HG03175 (cell line): Measurements from ENCODE around the gene ARHGEF16.

Experiments
- ATAC-seq: cut with Tn5 transposase; IDR thresholded peaks from one replicate; pipeline ENCODE4 v1.9.1; 2021; ENCODE audit warnings: mild to moderate bottlenecking, moderate library complexity; ENCODE audit not compliant: unreplicated experiment

ARHGEF16 gene

DNA sequence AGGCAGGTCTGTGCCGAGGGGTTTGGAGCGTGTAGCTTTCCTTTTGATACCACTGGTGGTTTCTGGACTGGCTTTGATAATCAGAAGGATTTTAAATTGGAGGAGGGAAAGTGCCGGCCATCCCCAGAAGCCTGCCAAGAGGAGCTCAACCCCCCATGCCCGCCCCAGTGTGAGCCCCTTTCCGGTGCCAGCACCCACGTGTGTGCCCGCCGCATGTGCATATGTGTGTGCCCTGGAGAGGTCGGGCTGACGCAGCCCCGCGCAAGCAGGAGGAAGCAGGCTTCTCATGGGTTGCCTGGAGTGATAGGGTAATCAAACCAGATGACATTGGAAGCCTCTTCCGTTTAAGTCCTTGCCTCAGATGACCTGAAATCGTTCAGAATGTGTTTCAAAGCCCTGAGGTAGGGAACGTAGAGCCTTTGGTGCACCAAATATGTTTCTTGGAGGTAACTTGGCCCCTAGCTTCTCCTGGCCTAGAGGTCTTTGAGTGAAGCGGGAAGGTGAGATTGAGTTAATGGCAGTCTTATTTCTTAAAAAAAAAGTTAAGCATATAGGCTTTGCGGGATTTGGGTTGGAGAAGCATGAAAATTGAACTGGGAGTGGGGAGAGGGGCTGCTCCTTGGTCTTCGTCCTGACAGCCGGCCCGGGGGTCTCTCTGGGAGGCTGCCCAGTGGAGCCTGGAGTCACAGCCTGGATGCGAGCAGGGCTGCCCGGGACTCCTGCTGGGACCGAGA lies 34.1 kb upstream of the ARHGEF16 start:
- ATAC-seq, result no peak

- ATAC-seq, result no peak
Measured at GRCh38 chr1:3422638-3423037, 31.8 kb upstream of the ARHGEF16 start.

DNA sequence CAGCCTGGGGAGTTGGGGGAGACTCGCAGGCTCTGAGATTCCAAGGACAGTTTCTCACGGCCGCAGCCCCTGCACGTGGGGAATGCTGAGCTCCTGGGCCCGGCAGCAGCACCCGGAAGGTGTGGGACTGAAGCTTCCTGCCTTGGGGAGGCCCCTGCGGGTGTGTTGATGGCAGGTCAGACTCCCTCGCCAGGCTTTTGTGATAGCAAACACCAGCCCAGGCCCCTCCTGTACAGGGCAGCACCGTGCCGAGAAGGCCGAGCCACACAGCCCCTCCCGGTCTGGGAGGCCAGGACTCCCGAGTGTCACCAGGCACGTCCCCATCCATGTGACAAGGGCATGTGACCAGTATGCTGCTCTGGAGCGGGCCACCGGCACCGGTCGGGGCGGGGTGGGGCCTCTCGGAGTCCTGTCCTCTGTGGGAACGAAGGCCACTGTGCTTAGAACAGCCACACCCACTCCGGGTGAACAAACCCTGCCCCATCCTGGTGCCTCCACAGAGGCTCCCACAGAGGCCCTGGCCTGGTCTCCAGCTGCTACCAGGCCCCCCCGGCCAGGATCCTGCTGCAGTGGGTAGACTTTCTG lies 31.1 kb upstream of the ARHGEF16 start:
- no peak for ATAC-seq

- no peak for ATAC-seq
Measured at GRCh38 chr1:3423896-3424611, 30.4 kb upstream of the ARHGEF16 start.

DNA sequence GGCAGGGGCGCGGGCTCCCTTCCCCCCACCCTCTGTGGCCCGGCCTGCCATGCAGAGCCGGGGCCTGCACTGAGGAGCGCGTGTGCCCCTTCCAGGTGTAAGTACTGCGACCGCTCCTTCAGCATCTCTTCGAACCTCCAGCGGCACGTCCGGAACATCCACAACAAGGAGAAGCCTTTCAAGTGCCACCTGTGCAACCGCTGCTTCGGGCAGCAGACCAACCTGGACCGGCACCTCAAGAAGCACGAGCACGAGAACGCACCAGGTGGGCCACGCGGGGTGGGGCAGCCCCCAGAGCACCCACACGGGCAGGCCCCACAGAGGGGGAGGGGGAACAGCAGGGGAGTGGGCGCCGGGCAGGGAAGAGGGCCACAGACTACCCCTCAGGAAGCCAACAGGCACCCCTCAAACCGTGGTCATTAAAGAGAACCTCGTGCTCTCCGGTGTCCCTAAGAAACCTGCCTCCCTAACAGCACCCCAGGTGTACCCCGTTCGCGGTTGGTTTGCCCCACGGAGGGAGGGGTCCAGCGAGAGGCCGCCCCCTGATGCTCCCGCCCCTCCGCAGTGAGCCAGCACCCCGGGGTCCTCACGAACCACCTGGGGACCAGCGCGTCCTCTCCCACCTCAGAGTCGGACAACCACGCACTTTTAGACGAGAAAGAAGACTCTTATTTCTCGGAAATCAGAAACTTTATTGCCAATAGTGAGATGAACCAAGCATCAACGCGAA lies 28.8 kb upstream of the ARHGEF16 start:
- ATAC-seq, result no peak

- ATAC-seq, result no peak
Measured at GRCh38 chr1:3426956-3427535, 27.4 kb upstream of the ARHGEF16 start.

- ATAC-seq, result no peak
Measured at GRCh38 chr1:3427711-3428704, 26.5 kb upstream of the ARHGEF16 start.

DNA sequence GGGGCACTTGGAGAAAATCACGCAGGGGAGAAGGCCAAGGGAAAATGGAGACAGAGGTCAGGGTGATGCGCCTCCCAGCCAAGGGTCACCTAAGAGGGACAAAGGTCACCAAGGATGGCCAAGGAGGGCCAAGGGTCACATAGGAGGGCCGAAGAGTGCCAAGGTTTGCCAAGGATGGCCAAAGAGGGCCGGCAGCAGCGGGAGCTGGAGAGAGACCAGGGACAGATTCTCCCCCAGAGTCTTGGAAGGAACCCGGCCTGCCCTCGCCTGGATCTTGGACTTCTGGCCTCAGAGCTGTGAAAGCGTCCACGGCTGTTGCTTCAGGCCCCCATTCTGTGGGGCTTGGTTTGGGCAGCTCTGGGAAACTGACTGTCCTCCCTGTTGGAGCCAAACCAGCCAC lies 25.6 kb upstream of the ARHGEF16 start:
- ATAC-seq, result no peak

- ATAC-seq, result no peak
Measured at GRCh38 chr1:3429320-3429719, 25.1 kb upstream of the ARHGEF16 start.

DNA sequence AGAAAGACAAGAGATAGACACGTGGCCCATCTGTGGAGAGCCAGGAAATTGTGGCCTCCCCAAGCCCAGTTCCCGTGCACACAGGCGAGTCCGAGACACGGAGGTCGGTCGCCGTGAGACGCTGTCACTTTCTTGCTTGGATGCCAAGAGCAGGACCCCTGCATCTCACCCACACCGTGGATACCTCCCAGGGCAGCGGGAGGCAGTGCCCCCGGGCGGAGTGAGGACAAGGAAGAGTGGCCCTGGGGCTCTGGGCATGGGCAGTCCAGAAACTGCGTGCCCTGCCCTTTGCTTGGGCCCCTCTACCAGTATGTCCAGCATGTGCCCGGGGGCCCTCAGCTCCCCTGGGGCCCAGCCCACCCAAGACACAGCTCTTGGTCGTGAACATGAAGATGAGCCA lies 24.7 kb upstream of the ARHGEF16 start:
- no peak for ATAC-seq

DNA sequence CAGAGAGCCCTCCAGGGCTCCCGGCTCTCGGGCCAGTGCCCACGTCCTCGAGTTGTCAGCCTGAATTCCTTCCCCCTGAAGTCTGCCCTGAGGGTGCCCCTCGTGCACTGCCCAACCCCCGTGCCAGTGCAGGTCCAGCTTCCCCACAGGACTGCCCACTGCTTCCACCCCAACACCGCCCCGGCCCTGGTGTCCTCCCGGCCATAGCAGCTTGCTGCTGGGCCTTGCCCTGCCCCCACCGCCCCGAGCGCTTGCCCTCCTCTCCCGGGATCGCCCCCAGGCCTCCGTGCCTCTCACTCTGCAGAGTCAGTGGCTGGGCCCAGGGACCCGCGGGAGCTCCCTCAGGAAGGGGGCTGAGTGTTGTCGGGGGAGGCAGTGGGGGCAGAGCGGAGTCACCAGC lies 24.1 kb upstream of the ARHGEF16 start:
- no peak for ATAC-seq

- ATAC-seq, result no peak
Measured at GRCh38 chr1:3430820-3431219, 23.6 kb upstream of the ARHGEF16 start.

DNA sequence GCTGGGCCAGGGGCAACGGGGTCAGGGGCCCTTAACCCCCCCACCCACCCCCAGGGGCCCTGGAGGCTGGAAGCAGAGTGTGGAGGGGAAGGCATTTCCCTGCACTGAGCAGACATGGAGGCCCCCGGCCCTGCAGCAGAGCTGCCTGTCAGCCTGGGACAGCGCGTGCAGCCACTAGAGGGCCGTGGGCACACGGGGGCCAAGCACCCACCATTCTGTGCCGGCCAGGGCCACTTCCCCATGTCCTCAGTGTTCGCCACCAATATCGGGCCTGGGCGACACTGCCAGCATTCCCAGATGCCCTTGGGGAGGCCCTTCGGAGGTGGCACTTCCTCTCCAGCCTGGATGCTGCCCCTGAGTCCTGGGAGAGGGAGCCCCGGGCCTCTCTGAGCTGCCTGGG lies 23.2 kb upstream of the ARHGEF16 start:
- ATAC-seq, result no peak

DNA sequence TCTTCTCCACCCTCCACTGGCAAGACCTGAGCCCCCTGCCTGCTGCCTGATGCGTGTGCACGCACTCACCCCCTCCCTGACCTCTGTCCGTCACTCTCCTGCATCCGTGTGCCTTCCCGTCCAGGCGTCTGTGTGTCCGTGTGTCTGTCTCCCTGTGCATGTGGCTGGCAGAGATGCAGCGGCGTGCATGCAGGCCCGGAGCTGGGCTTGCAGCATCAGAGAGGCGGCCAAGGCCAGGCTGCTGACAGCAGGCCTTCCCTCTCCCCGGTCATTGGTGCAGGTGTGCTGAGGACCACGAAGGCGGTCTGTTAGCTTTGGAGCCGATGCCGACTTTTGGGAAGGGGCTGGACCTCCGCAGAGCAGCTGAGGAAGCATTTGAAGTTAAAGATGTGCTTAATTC lies 22.8 kb upstream of the ARHGEF16 start:
- ATAC-seq, result no peak

DNA sequence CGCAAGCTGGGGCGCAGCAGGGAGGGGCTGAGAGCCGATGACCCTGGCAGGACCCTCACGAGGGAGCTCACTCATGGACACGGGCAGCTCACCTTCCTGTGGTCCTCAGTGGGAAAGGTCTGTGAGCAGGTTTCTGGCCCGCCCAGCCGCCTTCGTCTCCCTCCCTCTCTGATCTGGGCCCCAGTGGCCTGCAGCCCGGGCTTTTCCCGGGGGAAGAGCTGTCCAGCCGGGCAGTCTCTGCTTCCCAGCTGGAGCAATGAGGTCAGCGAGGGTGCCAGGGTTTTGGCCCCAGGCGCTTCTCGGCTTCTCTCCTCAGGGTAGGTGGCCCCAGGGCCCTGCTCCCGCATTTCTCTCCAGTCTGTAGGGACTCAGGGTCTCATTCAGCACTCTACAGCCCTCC lies 22.2 kb upstream of the ARHGEF16 start:
- no peak for ATAC-seq

DNA sequence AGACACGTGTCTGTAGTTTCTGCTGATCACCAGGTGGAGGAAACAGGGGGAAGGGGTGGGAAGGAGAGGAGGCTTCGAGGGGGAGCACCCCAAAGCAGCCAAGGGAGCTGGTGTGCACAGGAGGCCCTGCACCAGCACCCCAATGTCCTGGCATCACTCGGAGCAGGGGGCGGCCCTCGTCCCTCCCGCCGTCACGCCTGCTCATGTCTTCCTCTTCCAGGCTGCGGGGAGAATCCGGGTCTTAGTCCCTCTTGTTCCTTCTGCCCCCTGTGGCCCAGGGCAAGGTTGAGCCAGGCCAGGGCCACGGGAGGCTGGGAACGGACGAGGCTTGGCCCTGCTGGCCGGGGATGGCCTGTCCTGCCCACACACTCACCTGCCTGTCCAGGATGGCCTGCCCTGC lies 21.4 kb upstream of the ARHGEF16 start:
- ATAC-seq, result no peak

- ATAC-seq, result no peak
Measured at GRCh38 chr1:3433596-3434320, 20.7 kb upstream of the ARHGEF16 start.

DNA sequence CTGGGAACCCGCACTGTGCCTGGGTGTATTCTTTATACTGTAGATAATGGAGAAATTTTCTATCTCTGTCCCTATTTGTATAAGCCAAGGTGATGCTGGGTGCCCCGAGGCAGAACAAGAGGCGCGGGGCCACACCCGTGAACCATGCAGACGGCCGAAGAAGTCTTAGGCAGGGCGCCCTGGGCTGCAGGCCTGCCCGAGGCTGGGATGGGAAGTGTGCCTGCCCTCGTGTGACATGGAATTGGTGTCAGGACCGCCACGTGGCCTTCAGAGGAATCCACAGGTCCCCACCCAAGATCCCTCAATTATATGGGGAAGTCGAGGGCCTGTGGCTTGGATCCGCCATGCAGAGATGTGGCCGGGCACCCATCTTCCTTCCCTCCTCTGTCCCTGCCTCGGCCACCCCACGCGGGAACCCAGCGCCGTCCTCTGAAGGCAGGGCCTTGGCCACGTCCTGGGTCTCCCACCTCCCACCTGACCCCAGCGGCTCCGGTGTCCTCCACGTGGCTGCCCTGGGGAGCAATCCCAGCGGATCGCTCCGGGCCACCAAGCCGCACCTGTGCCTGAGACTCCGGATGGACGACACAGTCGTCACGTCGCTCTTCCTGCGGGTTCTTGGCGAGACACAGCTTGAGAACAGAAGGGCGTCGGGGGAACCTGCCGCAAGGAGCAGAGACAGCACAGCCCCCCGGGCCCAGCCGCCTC lies 19.9 kb upstream of the ARHGEF16 start:
- ATAC-seq, result no peak

GRCh38 chr1:3435666-3436065 lies 18.8 kb upstream of the ARHGEF16 start:
- no peak for ATAC-seq
